ENCODE results near the gene EP400. TPM values are rescaled to one million over a fixed set of nuclear protein-coding genes. Genes with fewer than 3 reads are reported as not detected.

EP400 gene
- total RNA-seq, 1 experiment from 2014 or later: 61.7 TPM

DNA sequence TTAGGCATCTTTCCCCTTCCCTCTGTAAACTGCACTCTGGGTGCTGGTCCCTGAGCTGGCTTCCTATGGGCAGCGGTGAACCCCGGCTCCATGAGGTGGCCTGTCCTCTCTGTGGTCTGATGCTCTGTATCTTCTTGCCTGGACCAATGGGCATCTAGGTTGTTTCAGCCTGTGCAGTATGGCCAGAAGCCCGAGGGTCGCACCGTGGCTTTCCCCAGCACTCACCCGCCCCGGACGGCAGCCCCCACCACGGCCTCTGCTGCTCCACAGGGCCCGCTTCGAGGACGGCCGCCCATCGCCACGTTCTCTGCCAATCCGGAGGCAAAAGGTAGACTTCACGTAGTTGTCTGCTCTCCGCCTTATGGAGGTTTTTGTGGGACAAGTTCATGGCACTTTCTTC, 70.1 kb downstream of the EP400 start:
- no peak overlapping the region for H3K27ac ChIP-seq (ENCODE audit: insufficient read length, low read depth, low read length)
- H3K79me2 ChIP-seq (ENCODE audit: insufficient read depth, low read length): no peaks in the 10 kb centered on the region
- H3K23me2 ChIP-seq (ENCODE audit: insufficient read length, low read depth, low read length, poor library complexity, severe bottlenecking): no peaks in the 10 kb centered on the region
- H2AFZ ChIP-seq (ENCODE audit: low read length): no peak overlapping the region
- peaks cover 49 to 82% (median 81%) of the 10 kb centered on the region in 3 experiments; a peak in 6 of 7 replicates for H3K36me3 Mint-ChIP-seq (ENCODE audit: insufficient read depth in 1 of 3, low read depth in 3 of 3)
- no peak overlapping the region for H3K23ac ChIP-seq (ENCODE audit: insufficient read length, low read depth, low read length)
- H3K27me3 ChIP-seq (ENCODE audit: insufficient read depth, low read length): no peaks in the 10 kb centered on the region
- H2AK5ac ChIP-seq (ENCODE audit: insufficient read length, low read length): no peak overlapping the region
- H3T11ph ChIP-seq (ENCODE audit: low read length): no peak overlapping the region
- no peak overlapping the region for H2BK5ac ChIP-seq (ENCODE audit: insufficient read length, low read length)
- no peak overlapping the region for H3K4me3 Mint-ChIP-seq
- no peaks in the 10 kb centered on the region for H3K4me1 ChIP-seq (ENCODE audit: insufficient read depth, low read length)
- H3K9me3 Mint-ChIP-seq: no peaks in the 10 kb centered on the region
- H3K79me1 ChIP-seq (ENCODE audit: insufficient read depth, low read depth, low read length, poor library complexity, severe bottlenecking): no peaks in the 10 kb centered on the region
- no peak overlapping the region for H3K4ac ChIP-seq (ENCODE audit: low read depth, low read length)
- no peaks in the 10 kb centered on the region for H3K9me3 ChIP-seq (ENCODE audit: control insufficient read depth, low read depth, low read length)
- H3K9ac ChIP-seq (ENCODE audit: extremely low read depth, insufficient read length, low read length): no peak overlapping the region
- H2BK12ac ChIP-seq (ENCODE audit: insufficient read length, low read depth, low read length): no peak overlapping the region
- no peak overlapping the region for H2BK120ac ChIP-seq (ENCODE audit: low read depth, low read length, poor library complexity, severe bottlenecking)
- no peak overlapping the region for H3K4me2 ChIP-seq (ENCODE audit: insufficient read depth, insufficient read length, low read length)
- H4K20me1 ChIP-seq (ENCODE audit: control insufficient read depth, insufficient read depth, insufficient read length): no peaks in the 10 kb centered on the region
- no peak overlapping the region for H4K8ac ChIP-seq (replicated peaks; ENCODE audit: insufficient read length, low read depth, low read length)
- WGBS (ENCODE audit: extremely low coverage, insufficient read length, low lambda C conversion rate): no CpG with 5 or more reads among the region's 18 CpGs
- H4K5ac ChIP-seq (ENCODE audit: insufficient read length, low read depth, low read length): no peak overlapping the region
- H3K14ac ChIP-seq (ENCODE audit: insufficient read depth, low read length): no peak overlapping the region
- no peak overlapping the region for H3K18ac ChIP-seq (ENCODE audit: insufficient read length, low read depth, low read length)
- no peaks in the 10 kb centered on the region; the same call in 1 of the 2 replicates for H3K27me3 Mint-ChIP-seq (ENCODE audit: low read depth)
- no peak overlapping the region for H3K56ac ChIP-seq (ENCODE audit: insufficient read length, low read depth, low read length)
- H4K91ac ChIP-seq (ENCODE audit: insufficient read length, low read depth, low read length): no peak overlapping the region
- H3K27ac Mint-ChIP-seq: peak overlapping the region in 1 of 3 experiments; percentile 3; a peak in 1 of 7 replicates
- H3K4me1 Mint-ChIP-seq: no peaks in the 10 kb centered on the region
- H2BK20ac ChIP-seq (ENCODE audit: low read depth, low read length, poor library complexity, severe bottlenecking): no peak overlapping the region
- no peak overlapping the region for H2BK15ac ChIP-seq (ENCODE audit: low read depth, low read length)
- DNase-seq: no peak
- TF ChIP-seq, protein P1, sequence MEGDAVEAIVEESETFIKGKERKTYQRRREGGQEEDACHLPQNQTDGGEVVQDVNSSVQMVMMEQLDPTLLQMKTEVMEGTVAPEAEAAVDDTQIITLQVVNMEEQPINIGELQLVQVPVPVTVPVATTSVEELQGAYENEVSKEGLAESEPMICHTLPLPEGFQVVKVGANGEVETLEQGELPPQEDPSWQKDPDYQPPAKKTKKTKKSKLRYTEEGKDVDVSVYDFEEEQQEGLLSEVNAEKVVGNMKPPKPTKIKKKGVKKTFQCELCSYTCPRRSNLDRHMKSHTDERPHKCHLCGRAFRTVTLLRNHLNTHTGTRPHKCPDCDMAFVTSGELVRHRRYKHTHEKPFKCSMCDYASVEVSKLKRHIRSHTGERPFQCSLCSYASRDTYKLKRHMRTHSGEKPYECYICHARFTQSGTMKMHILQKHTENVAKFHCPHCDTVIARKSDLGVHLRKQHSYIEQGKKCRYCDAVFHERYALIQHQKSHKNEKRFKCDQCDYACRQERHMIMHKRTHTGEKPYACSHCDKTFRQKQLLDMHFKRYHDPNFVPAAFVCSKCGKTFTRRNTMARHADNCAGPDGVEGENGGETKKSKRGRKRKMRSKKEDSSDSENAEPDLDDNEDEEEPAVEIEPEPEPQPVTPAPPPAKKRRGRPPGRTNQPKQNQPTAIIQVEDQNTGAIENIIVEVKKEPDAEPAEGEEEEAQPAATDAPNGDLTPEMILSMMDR (conservative IDR thresholded peaks at IDR 0.05): no peak
